IPS DF 6.9 (cell line): ENCODE data around the gene MCHR1.
"Not testable (repeated sequence)": the region's sequence is repeated elsewhere in the genome, so short reads cannot be mapped to it uniquely, and the experiment has no call there.

Experiments
- DNase-seq: peaks from one replicate; pipeline ENCODE4 v3.0.0-alpha.2; 2013; ENCODE audit warnings: low read depth, low spot score
- H3K27ac ChIP-seq: one replicate; pipeline ENCODE4 v1.5.1; 2013; ENCODE audit warnings: low read length, control low read depth
- H3K27me3 ChIP-seq: 2 replicates; pipeline ENCODE4 v1.6.1; 2013; ENCODE audit warnings: mild to moderate bottlenecking, low read length; ENCODE audit not compliant: control insufficient read depth, insufficient read depth
- H3K36me3 ChIP-seq: 2 replicates; pipeline ENCODE4 v1.6.1; 2013; ENCODE audit warnings: low read length; ENCODE audit not compliant: control insufficient read depth, insufficient read depth
- H3K4me1 ChIP-seq: 2 replicates; pipeline ENCODE4 v1.6.1; 2013; ENCODE audit warnings: low read length; ENCODE audit not compliant: control insufficient read depth, insufficient read depth
- H3K4me3 ChIP-seq: 2 replicates; pipeline ENCODE4 v1.5.1; 2013; ENCODE audit warnings: mild to moderate bottlenecking, low read length
- H3K9me3 ChIP-seq: 2 replicates; pipeline ENCODE4 v1.6.1; 2013; ENCODE audit warnings: low read length, inconsistent platforms; ENCODE audit not compliant: control insufficient read depth, insufficient read depth
- WGBS: extraction: QIAGEN DNeasy Blood & Tissue Kit; methylation state at CpG from one replicate; pipeline ENCODE4 v1.1.7; 2013; ENCODE audit warnings: mixed read lengths, missing lambda C conversion rate; ENCODE audit not compliant: insufficient read length, insufficient coverage; 5-methylcytosine and 5-hydroxymethylcytosine counted together

Gene MCHR1

GRCh38 chr22:40674274-40674673, 5.0 kb upstream of the MCHR1 start:
- Histone ChIP-seq H3K27ac (no peak overlapping the region), H3K36me3 (no peaks in the 10 kb centered on the region), H3K4me3 (no peak overlapping the region), H3K4me1 (peaks cover under 1% of the 10 kb centered on the region; the same call in 1 of the 2 replicates), H3K9me3 (no peaks in the 10 kb centered on the region), H3K27me3 (no peaks in the 10 kb centered on the region)
- no peak for DNase-seq
- WGBS = no CpG with 5 or more reads among the region's 4 CpGs

GRCh38 chr22:40676166-40676565, 3.1 kb upstream of the MCHR1 start:
- H3K4me1 ChIP-seq, DNase-seq, H3K27ac ChIP-seq, H3K9me3 ChIP-seq, H3K36me3 ChIP-seq, H3K27me3 ChIP-seq, H3K4me3 ChIP-seq: not testable (repeated sequence)
- no CpG with 5 or more reads among the region's 4 CpGs for WGBS

GRCh38 chr22:40676644-40677043, 2.6 kb upstream of the MCHR1 start:
- Histone ChIP-seq H3K36me3 (no peaks in the 10 kb centered on the region), H3K9me3 (no peaks in the 10 kb centered on the region), H3K4me1 (peaks cover 6% of the 10 kb centered on the region), H3K4me3 (no peak overlapping the region), H3K27me3 (no peaks in the 10 kb centered on the region), H3K27ac (no peak overlapping the region)
- WGBS = no CpG with 5 or more reads among the region's 3 CpGs
- no peak for DNase-seq

GRCh38 chr22:40678493-40679248, 613 bp upstream of the MCHR1 start:
- H3K4me1 ChIP-seq = peaks cover 7% of the 10 kb centered on the region
- no peaks in the 10 kb centered on the region for H3K27me3 ChIP-seq
- no peak overlapping the region for H3K4me3 ChIP-seq
- no peak for DNase-seq
- no peaks in the 10 kb centered on the region for H3K36me3 ChIP-seq
- H3K9me3 ChIP-seq = no peaks in the 10 kb centered on the region
- H3K27ac ChIP-seq = no peak overlapping the region
- no CpG with 5 or more reads among the region's 14 CpGs for WGBS

GRCh38 chr22:40679964-40680818, 907 bp downstream of the MCHR1 start:
- Histone ChIP-seq H3K4me3 (no peak overlapping the region), H3K9me3 (no peaks in the 10 kb centered on the region), H3K27me3 (no peaks in the 10 kb centered on the region), H3K36me3 (no peaks in the 10 kb centered on the region), H3K4me1 (peaks cover 7% of the 10 kb centered on the region), H3K27ac (no peak overlapping the region)
- no peak for DNase-seq
- WGBS = no CpG with 5 or more reads among the region's 9 CpGs

GRCh38 chr22:40680819-40681183, 1.5 kb downstream of the MCHR1 start:
- no peak for DNase-seq
- H3K27me3 ChIP-seq = no peaks in the 10 kb centered on the region
- no peaks in the 10 kb centered on the region for H3K9me3 ChIP-seq
- no peak overlapping the region for H3K4me3 ChIP-seq
- H3K27ac ChIP-seq = no peak overlapping the region
- no CpG with 5 or more reads among the region's 15 CpGs for WGBS
- no peaks in the 10 kb centered on the region for H3K36me3 ChIP-seq
- peaks cover 9% of the 10 kb centered on the region for H3K4me1 ChIP-seq

GRCh38 chr22:40681451-40681850, 2.2 kb downstream of the MCHR1 start:
- WGBS = no CpG with 5 or more reads among the region's 19 CpGs

GRCh38 chr22:40684728-40685127, 5.4 kb downstream of the MCHR1 start:
- no CpG with 5 or more reads among the region's 9 CpGs for WGBS
- peak overlapping the region; percentile 14; the same call in 1 of the 2 replicates for H3K4me3 ChIP-seq
- H3K9me3 ChIP-seq = no peaks in the 10 kb centered on the region

More at GRCh38 chr22:40681451-40681850, 2.2 kb downstream of the MCHR1 start:
- H3K9me3 ChIP-seq = no peaks in the 10 kb centered on the region
- no peak overlapping the region for H3K4me3 ChIP-seq
- H3K36me3 ChIP-seq = no peaks in the 10 kb centered on the region
- DNase-seq = no peak
- H3K4me1 ChIP-seq = peaks cover 9% of the 10 kb centered on the region
- H3K27ac ChIP-seq = no peak overlapping the region
- no peaks in the 10 kb centered on the region for H3K27me3 ChIP-seq

GRCh38 chr22:40685406-40685805, 6.1 kb downstream of the MCHR1 start:
- H3K36me3 ChIP-seq = no peaks in the 10 kb centered on the region
- no peak overlapping the region for H3K4me3 ChIP-seq
- WGBS = no CpG with 5 or more reads among the region's 3 CpGs
- H3K27ac ChIP-seq = no peak overlapping the region
- H3K27me3 ChIP-seq = no peaks in the 10 kb centered on the region
- no peaks in the 10 kb centered on the region for H3K9me3 ChIP-seq
- H3K4me1 ChIP-seq = 0 out of 2 replicates have a peak, but pooled peaks cover 5% of the 10 kb centered on the region
- DNase-seq = no peak

More at GRCh38 chr22:40684728-40685127, 5.4 kb downstream of the MCHR1 start:
- Histone ChIP-seq H3K27me3 (no peaks in the 10 kb centered on the region), H3K4me1 (peaks cover 4% of the 10 kb centered on the region), H3K27ac (no peak overlapping the region), H3K36me3 (no peaks in the 10 kb centered on the region)
- peak; percentile 91 for DNase-seq

- H3K36me3 ChIP-seq = no peaks in the 10 kb centered on the region
- no peaks in the 10 kb centered on the region for H3K9me3 ChIP-seq
- H3K27me3 ChIP-seq = no peaks in the 10 kb centered on the region
- DNase-seq = no peak
- no peak overlapping the region for H3K27ac ChIP-seq
- no peak overlapping the region for H3K4me3 ChIP-seq
- H3K4me1 ChIP-seq = 0 out of 2 replicates have a peak, but pooled peaks cover 3% of the 10 kb centered on the region
- no CpG with 5 or more reads among the region's 2 CpGs for WGBS
Observed at GRCh38 chr22:40687706-40688105, 8.4 kb downstream of the MCHR1 start.
